Liver (tissue), 9 donors: ENCODE data around the gene AUNIP. TPM values are rescaled to one million over a fixed set of nuclear protein-coding genes. Genes with fewer than 3 reads are reported as not detected.

Source experiments
- DNase-seq: peaks from one replicate; pipeline ENCODE4 v3.0.0-alpha.2; 2017; ENCODE audit warnings: low spot score
- H3K27ac ChIP-seq, 2 donors: one replicate each; pipeline ENCODE4 v1.7.0; 2013; ENCODE audit warnings: inconsistent platforms in 2 of 2, low read length in 2 of 2, control low read depth in 1 of 2, low read depth in 1 of 2, mild to moderate bottlenecking in 1 of 2
- H3K27me3 ChIP-seq, 4 donors: one replicate each; pipeline versions ENCODE4 v1.6.1 to v1.7.0; 2013; ENCODE audit warnings: low read length in 3 of 4, inconsistent platforms in 1 of 4, mild to moderate bottlenecking in 1 of 4, moderate library complexity in 1 of 4; ENCODE audit not compliant: control insufficient read depth in 4 of 4, insufficient read depth in 4 of 4
- H3K36me3 ChIP-seq, 4 donors: one replicate each; pipeline versions ENCODE4 v1.6.1 to v1.7.0; 2013; ENCODE audit warnings: low read length in 3 of 4, mild to moderate bottlenecking in 3 of 4, low read depth in 1 of 4, moderate library complexity in 1 of 4; ENCODE audit not compliant: control insufficient read depth in 4 of 4, insufficient read depth in 3 of 4
- H3K4me1 ChIP-seq, 4 donors: one replicate each; pipeline versions ENCODE4 v1.6.1 to v1.7.0; 2013; ENCODE audit warnings: low read length in 3 of 4, mild to moderate bottlenecking in 3 of 4, moderate library complexity in 1 of 4; ENCODE audit not compliant: control insufficient read depth in 4 of 4, insufficient read depth in 4 of 4
- H3K4me3 ChIP-seq, 3 donors: one replicate each; pipeline versions ENCODE4 v1.6.1 to v1.7.0; 2013; ENCODE audit warnings: low read length in 3 of 3, control low read depth in 1 of 3, low read depth in 1 of 3, mild to moderate bottlenecking in 1 of 3
- H3K9ac ChIP-seq, 2 donors: one replicate each; pipeline ENCODE4 v1.7.0; 2013; ENCODE audit warnings: low read length in 2 of 2, mild to moderate bottlenecking in 2 of 2, moderate library complexity in 2 of 2, control low read depth in 1 of 2, low read depth in 1 of 2
- H3K9me3 ChIP-seq, 4 donors: one replicate each; pipeline versions ENCODE4 v1.6.1 to v1.7.0; 2013; ENCODE audit warnings: low read length in 3 of 4; ENCODE audit not compliant: control insufficient read depth in 4 of 4
- ATF3 ChIP-seq: IDR thresholded peaks from 2 replicates; pipeline ENCODE4 v1.6.1; 2016; ENCODE audit warnings: antibody characterized with exemption
- CTCF ChIP-seq: fragments of 150-350 bp; IDR thresholded peaks from 2 replicates; pipeline ENCODE4 v1.5.1; 2017; ENCODE audit warnings: improper control_type of control experiment, low read depth, low read length; ENCODE audit not compliant: missing input control
- EGR1 ChIP-seq, 2 donors: IDR thresholded peaks; 2 replicates each; pipeline ENCODE4 v1.6.1; 2016 to 2018; ENCODE audit warnings: antibody characterized with exemption in 2 of 2, low read depth in 2 of 2
- FOXA1 ChIP-seq: IDR thresholded peaks from 2 replicates; pipeline ENCODE4 v1.6.1; 2016; ENCODE audit warnings: antibody characterized with exemption
- FOXA2 ChIP-seq: IDR thresholded peaks from 2 replicates; pipeline ENCODE4 v1.6.1; 2016; ENCODE audit warnings: antibody characterized with exemption
- GABPA ChIP-seq, 2 donors: IDR thresholded peaks in 1 of 2; conservative IDR thresholded peaks in 1 of 2; 2 replicates each; pipeline ENCODE4 v1.6.1; 2016; ENCODE audit warnings: antibody characterized with exemption in 2 of 2, mild to moderate bottlenecking in 1 of 2, moderate library complexity in 1 of 2
- HNF4A ChIP-seq, 2 donors: conservative IDR thresholded peaks; 2 replicates each; pipeline ENCODE4 v1.6.1; 2016; ENCODE audit warnings: antibody characterized with exemption in 2 of 2, mild to moderate bottlenecking in 2 of 2
- HNF4G ChIP-seq: IDR thresholded peaks from 2 replicates; pipeline ENCODE4 v1.6.1; 2016; ENCODE audit warnings: antibody characterized with exemption
- JUND ChIP-seq, 2 donors: IDR thresholded peaks; 2 replicates each; pipeline ENCODE4 v1.6.1; 2016; ENCODE audit warnings: antibody characterized with exemption in 2 of 2
- MAX ChIP-seq: IDR thresholded peaks from 2 replicates; pipeline ENCODE4 v1.6.1; 2016; ENCODE audit warnings: antibody characterized with exemption
- NR2F2 ChIP-seq: IDR thresholded peaks from 2 replicates; pipeline ENCODE4 v1.6.1; 2016; ENCODE audit warnings: antibody characterized with exemption
- RAD21 ChIP-seq, 2 donors: IDR thresholded peaks; 2 replicates each; pipeline ENCODE4 v1.6.1; 2016; ENCODE audit warnings: antibody characterized with exemption in 2 of 2, mild to moderate bottlenecking in 2 of 2
- REST ChIP-seq: IDR thresholded peaks from 2 replicates; pipeline ENCODE4 v1.6.1; 2016; ENCODE audit warnings: antibody characterized with exemption, mild to moderate bottlenecking
- RXRA ChIP-seq, 2 donors: IDR thresholded peaks; 2 replicates each; pipeline ENCODE4 v1.6.1; 2017 to 2018; ENCODE audit warnings: antibody characterized with exemption in 2 of 2, mild to moderate bottlenecking in 1 of 2
- SP1 ChIP-seq: IDR thresholded peaks from 2 replicates; pipeline ENCODE4 v1.6.1; 2018; ENCODE audit warnings: antibody characterized with exemption, mild to moderate bottlenecking
- TAF1 ChIP-seq: conservative IDR thresholded peaks from 2 replicates; pipeline ENCODE4 v1.6.1; 2016; ENCODE audit warnings: antibody characterized with exemption, mild to moderate bottlenecking
- YY1 ChIP-seq: IDR thresholded peaks from 2 replicates; pipeline ENCODE4 v1.6.1; 2016; ENCODE audit warnings: antibody characterized with exemption, mild to moderate bottlenecking
- ZBTB33 ChIP-seq: IDR thresholded peaks from 2 replicates; pipeline ENCODE4 v1.6.1; 2016; ENCODE audit warnings: antibody characterized with exemption
- WGBS: extraction: QIAGEN DNeasy Blood & Tissue Kit; methylation state at CpG from one replicate; pipeline ENCODE4 v1.1.7; 2013; 5-methylcytosine and 5-hydroxymethylcytosine counted together
- polyA plus RNA-seq, 2 donors: library from polyadenylated mRNA; stranded (reverse) in 1 of 2; unstranded in 1 of 2; fragments of 200-250 nt in 1 of 2; fragments of >200 nt in 1 of 2; fragmentation: Nextera tagmentation in 1 of 2; extraction: Ambion mirVana in 1 of 2; gene quantifications; one replicate each; pipeline versions ENCODE4 v1.2.1 to v1.2.3, GENCODE V29; 2013 to 2015
- total RNA-seq, 2 donors: library from RNA; depleted of rRNA; stranded (reverse); fragments of >200 nt; gene quantifications; one replicate each; pipeline ENCODE4 v1.2.3, GENCODE V29; 2014
- donor health status: healthy.
- donor health status: healthy.
- donor health status: healthy.
- donor health status: healthy.
- donor health status: healthy.

Gene AUNIP
- total and polyA plus RNA-seq, 4 donors, result 0.18 to 9.0 (median 0.56) TPM; not detected in 1

- no peak for TF ChIP-seq CTCF
Measured at GRCh38 chr1:25787760-25788166, 71.5 kb downstream of the AUNIP start (continued).

- no peaks in the 10 kb centered on the region for H3K9me3 ChIP-seq
- no peak overlapping the region for H3K4me3 ChIP-seq
- H3K36me3 ChIP-seq, result peaks cover 0 to 6% (median 0%) of the 10 kb centered on the region in 4 donors
- TF ChIP-seq YY1 (no peak), FOXA1 (no peak), ATF3 (no peak), HNF4G (no peak), RXRA (IDR thresholded peaks at IDR 0.05) (no peak), ZBTB33 (no peak), FOXA2 (no peak), HNF4A (conservative IDR thresholded peaks at IDR 0.05) (no peak), NR2F2 (no peak), JUND (IDR thresholded peaks at IDR 0.05) (no peak), MAX (no peak), CTCF (no peak), SP1 (no peak), GABPA (IDR thresholded peaks at IDR 0.05 in 1 of 2, conservative IDR thresholded peaks at IDR 0.05 in 1 of 2) (no peak), TAF1 (no peak), RAD21 (IDR thresholded peaks at IDR 0.05) (no peak), REST (no peak), EGR1 (IDR thresholded peaks at IDR 0.05; ENCODE audit: low read depth in 2 of 2) (no peak)
- H3K27me3 ChIP-seq, result no peaks in the 10 kb centered on the region
- WGBS, result 89% methylated on average over 11 of the region's 11 CpGs
- H3K4me1 ChIP-seq, result no peaks in the 10 kb centered on the region
- DNase-seq, result no peak
- no peak overlapping the region for H3K9ac ChIP-seq
- no peak overlapping the region for H3K27ac ChIP-seq
Measured at GRCh38 chr1:25786887-25787759, 72.1 kb downstream of the AUNIP start.
